Fibroblast of villous mesenchyme (primary cell): ENCODE measurements around the gene TTC21A. TPM values are rescaled to one million over a fixed set of nuclear protein-coding genes. Genes with fewer than 3 reads are reported as not detected.
"Not testable (repeated sequence)": the region's sequence is repeated elsewhere in the genome, so short reads cannot be mapped to it uniquely, and the experiment has no call there.

Source experiments
- DNase-seq: peaks from one replicate; pipeline ENCODE4 v3.0.0-alpha.2; 2010; ENCODE audit warnings: low read depth
- H3K4me3 ChIP-seq: 2 replicates; pipeline ENCODE4 v1.5.1; 2011; ENCODE audit warnings: low read depth, mild to moderate bottlenecking, low read length
- CTCF ChIP-seq: IDR thresholded peaks from 2 replicates; pipeline ENCODE4 v1.5.1; 2012; ENCODE audit warnings: low read depth, mild to moderate bottlenecking, low read length; ENCODE audit not compliant: insufficient read depth
- total RNA-seq: library from RNA; depleted of rRNA; stranded (reverse); fragments of >200 nt; gene quantifications from 2 replicates; pipeline ENCODE4 v1.2.3, GENCODE V29; 2012

TTC21A gene
- total RNA-seq = 3.5 and 3.9 TPM in 2 replicates

GRCh38 chr3:39107388-39108199 lies at the start of gene TTC21A, which contains the start of gene GORASP1:
Gene TTC21A, plus strand, starts transcription at chr3:39107680. Its CDS starts 158 bp downstream, at chr3:39107838.
Gene GORASP1, minus strand, starts transcription at chr3:39107627. Its CDS starts 86 bp downstream, at chr3:39107541.
- no peak for TF ChIP-seq CTCF
- peak within 1 kb of the TSS; percentile 96 for H3K4me3 ChIP-seq
- peak; percentile 90 for DNase-seq

GRCh38 chr3:39061228-39061627 lies 46.3 kb upstream of the TTC21A start:
- not testable (repeated sequence) for H3K4me3 ChIP-seq, DNase-seq

- no peak for DNase-seq
- no peak for TF ChIP-seq CTCF
- H3K4me3 ChIP-seq = no peak overlapping the region
Observed at GRCh38 chr3:39062180-39062579, 45.3 kb upstream of the TTC21A start.

GRCh38 chr3:39063143-39063542 lies 44.3 kb upstream of the TTC21A start:
- TF ChIP-seq CTCF = no peak
- H3K4me3 ChIP-seq = no peak overlapping the region
- no peak for DNase-seq

- H3K4me3 ChIP-seq = no peak overlapping the region
- TF ChIP-seq CTCF = no peak
- DNase-seq = peak; percentile 5
Observed at GRCh38 chr3:39064646-39065045, 42.8 kb upstream of the TTC21A start.

- DNase-seq = peak; percentile 26
- peak; percentile 57 for TF ChIP-seq CTCF
Observed at GRCh38 chr3:39065197-39065596, 42.3 kb upstream of the TTC21A start.

GRCh38 chr3:39067286-39067685 lies 40.2 kb upstream of the TTC21A start:
- no peak overlapping the region for H3K4me3 ChIP-seq
- TF ChIP-seq CTCF = no peak
- DNase-seq = no peak

More at GRCh38 chr3:39065197-39065596, 42.3 kb upstream of the TTC21A start:
- no peak overlapping the region for H3K4me3 ChIP-seq
